DND-41 (cell line): ENCODE results near the gene CNTRL.

Experiments used
- EZH2 ChIP-seq: IDR thresholded peaks from 3 replicates; pipeline ENCODE4 v1.6.1; 2012; ENCODE audit warnings: borderline replicate concordance, low read depth, mild to moderate bottlenecking, moderate library complexity, low read length, inconsistent platforms; ENCODE audit not compliant: severe bottlenecking
- TF ChIP-seq, protein P1 (sequence below): IDR thresholded peaks from 2 replicates; pipeline ENCODE4 v1.5.1; 2012; ENCODE audit warnings: borderline replicate concordance, low read length, moderate library complexity, mild to moderate bottlenecking; ENCODE audit not compliant: poor library complexity, severe bottlenecking; ENCODE audit errors: extremely low read depth

DNA sequence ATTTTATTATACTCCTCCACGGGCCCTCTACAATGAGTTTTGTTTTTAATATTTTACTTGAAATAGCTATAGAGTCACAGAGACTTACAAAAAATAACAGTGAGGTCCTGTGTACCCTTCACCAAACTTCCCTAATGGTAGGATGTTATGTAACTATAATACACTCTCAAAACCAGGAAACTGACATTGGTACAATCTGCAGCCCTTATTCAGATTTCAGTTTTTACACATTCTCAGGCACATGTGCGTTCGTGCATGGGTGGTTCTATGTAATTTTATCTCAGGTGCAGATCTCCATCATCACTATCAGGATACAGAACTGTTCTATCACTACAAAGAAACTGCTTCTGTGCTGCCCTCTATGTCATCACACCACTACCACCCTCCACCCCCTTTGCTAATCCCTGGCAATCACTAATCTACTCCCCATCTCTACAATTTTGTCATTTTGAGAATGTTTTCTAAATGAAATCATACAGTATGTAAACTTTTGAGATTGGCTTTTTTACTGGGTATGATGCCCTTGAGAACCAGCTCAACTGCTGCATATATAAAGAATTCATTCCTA lies 110.5 kb downstream of the CNTRL start:
- TF ChIP-seq, protein P1, sequence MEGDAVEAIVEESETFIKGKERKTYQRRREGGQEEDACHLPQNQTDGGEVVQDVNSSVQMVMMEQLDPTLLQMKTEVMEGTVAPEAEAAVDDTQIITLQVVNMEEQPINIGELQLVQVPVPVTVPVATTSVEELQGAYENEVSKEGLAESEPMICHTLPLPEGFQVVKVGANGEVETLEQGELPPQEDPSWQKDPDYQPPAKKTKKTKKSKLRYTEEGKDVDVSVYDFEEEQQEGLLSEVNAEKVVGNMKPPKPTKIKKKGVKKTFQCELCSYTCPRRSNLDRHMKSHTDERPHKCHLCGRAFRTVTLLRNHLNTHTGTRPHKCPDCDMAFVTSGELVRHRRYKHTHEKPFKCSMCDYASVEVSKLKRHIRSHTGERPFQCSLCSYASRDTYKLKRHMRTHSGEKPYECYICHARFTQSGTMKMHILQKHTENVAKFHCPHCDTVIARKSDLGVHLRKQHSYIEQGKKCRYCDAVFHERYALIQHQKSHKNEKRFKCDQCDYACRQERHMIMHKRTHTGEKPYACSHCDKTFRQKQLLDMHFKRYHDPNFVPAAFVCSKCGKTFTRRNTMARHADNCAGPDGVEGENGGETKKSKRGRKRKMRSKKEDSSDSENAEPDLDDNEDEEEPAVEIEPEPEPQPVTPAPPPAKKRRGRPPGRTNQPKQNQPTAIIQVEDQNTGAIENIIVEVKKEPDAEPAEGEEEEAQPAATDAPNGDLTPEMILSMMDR: no peak
- no peak for TF ChIP-seq EZH2
